Measurements from ENCODE around the gene ZNF662.

DNA sequence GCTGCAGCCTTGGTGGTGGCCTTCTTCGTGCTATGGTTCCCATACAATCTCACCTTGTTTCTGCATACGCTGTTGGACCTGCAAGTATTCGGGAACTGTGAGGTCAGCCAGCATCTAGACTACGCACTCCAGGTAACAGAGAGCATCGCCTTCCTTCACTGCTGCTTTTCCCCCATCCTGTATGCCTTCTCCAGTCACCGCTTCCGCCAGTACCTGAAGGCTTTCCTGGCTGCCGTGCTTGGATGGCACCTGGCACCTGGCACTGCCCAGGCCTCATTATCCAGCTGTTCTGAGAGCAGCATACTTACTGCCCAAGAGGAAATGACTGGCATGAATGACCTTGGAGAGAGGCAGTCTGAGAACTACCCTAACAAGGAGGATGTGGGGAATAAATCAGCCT is 40.7 kb upstream of the ZNF662 start:
- TF ChIP-seq, protein P1, sequence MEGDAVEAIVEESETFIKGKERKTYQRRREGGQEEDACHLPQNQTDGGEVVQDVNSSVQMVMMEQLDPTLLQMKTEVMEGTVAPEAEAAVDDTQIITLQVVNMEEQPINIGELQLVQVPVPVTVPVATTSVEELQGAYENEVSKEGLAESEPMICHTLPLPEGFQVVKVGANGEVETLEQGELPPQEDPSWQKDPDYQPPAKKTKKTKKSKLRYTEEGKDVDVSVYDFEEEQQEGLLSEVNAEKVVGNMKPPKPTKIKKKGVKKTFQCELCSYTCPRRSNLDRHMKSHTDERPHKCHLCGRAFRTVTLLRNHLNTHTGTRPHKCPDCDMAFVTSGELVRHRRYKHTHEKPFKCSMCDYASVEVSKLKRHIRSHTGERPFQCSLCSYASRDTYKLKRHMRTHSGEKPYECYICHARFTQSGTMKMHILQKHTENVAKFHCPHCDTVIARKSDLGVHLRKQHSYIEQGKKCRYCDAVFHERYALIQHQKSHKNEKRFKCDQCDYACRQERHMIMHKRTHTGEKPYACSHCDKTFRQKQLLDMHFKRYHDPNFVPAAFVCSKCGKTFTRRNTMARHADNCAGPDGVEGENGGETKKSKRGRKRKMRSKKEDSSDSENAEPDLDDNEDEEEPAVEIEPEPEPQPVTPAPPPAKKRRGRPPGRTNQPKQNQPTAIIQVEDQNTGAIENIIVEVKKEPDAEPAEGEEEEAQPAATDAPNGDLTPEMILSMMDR (IDR thresholded peaks at IDR 0.05), result no peak
- no peak for TF ChIP-seq POLR2A (IDR thresholded peaks at IDR 0.05)

Data from esophagus squamous epithelium (tissue), 4 donors.